ENCODE results near the gene ILDR1. TPM values are rescaled to one million over a fixed set of nuclear protein-coding genes. Genes with fewer than 3 reads are reported as not detected.

The ILDR1 gene
- total RNA-seq, 2 experiments from 2014 or later = 1.1 to 2.5 TPM

DNA sequence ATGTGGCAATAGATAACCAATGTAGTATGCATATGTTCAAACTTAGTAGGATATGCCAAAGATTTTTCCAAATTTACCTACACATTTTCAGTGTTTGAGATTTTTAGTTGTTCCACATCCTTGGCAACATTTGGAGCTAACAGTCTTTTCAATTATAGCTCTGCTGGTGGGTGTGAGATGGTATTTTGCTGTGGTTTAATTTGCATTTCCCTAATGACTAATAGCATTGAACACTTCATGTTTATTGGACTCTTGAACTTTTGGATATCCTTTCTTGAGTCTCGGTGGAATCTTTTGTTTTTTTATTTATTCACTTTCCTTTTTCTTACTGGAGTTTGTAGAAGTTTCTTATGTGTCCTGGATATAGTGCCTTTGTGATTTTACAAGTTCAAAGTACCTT is 11.0 kb upstream of the ILDR1 start:
- Histone ChIP-seq H2AFZ (ENCODE audit: low read length) (no peak overlapping the region), H3K9me3 (ENCODE audit: low read length) (peaks cover 48% of the 10 kb centered on the region), H3K4me1 (ENCODE audit: insufficient read depth, low read length, poor library complexity, severe bottlenecking) (peaks cover 18% of the 10 kb centered on the region), H3K79me2 (ENCODE audit: insufficient read depth, low read depth, low read length) (no peaks in the 10 kb centered on the region), H3K36me3 (ENCODE audit: insufficient read depth, low read length) (peaks cover 42% of the 10 kb centered on the region), H4K20me1 (ENCODE audit: insufficient read depth, low read length) (no peaks in the 10 kb centered on the region), H3K9me2 (ENCODE audit: insufficient read depth, low read length) (no peaks in the 10 kb centered on the region), H3K4me3 (ENCODE audit: low read depth, low read length, poor library complexity, severe bottlenecking) (no peak overlapping the region), H3K27ac (ENCODE audit: low read depth, low read length, poor library complexity, severe bottlenecking) (no peak overlapping the region), H3K4me2 (ENCODE audit: low read length) (no peak overlapping the region)
- CTCF ChIA-PET (ENCODE audit: unreplicated experiment) = no interaction called here
- BruUV-seq (replicated peaks) = no TSS peak
- no peak for DNase-seq (ENCODE audit: low spot score)
- TF ChIP-seq CTCF (conservative IDR thresholded peaks at IDR 0.05; ENCODE audit: low read length) = no peak
- no peak for TF ChIP-seq EZH2phosphoT487 (IDR thresholded peaks at IDR 0.05; ENCODE audit: borderline replicate concordance, low read depth, low read length)
- POLR2A ChIA-PET = interaction anchor here (0.6 to 1.0 kb wide), 4 partner anchors 9 to 42 kb away, joined by 3 read pairs; no protein-coding TSS in a partner anchor
- intact Hi-C loops (cut with micrococcal nuclease; ENCODE audit: unreplicated experiment) = no loop called here

DNA sequence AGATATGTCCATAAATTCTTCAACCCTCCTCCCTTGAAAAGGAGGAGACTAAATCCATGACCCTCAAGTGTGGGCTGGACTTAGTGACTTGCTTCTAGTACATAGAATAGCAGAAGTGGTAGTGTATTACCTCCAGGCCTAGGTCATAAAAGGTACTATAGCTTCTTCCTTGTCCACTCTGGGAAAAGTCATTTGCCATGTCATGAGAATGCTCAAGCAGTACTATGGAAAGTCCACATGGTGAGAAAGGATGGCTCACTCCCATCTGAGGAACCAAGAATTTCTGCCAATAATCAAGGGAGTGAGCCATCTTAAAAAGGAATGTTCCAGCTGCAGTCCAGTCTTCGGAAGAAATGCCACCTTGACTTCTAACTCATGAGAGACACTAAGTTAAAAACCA is 10.5 kb upstream of the ILDR1 start:
- CTCF ChIA-PET (ENCODE audit: unreplicated experiment) = interaction anchor here (0.6 kb wide), 1 partner anchor 122 kb away, joined by 3 read pairs; no protein-coding TSS in a partner anchor

More for the DNA sequence above, 10.5 kb upstream of the ILDR1 start:
- POLR2A ChIA-PET = interaction anchor here (0.6 to 1.0 kb wide), 3 partner anchors 8 to 43 kb away, joined by 3 read pairs; no protein-coding TSS in a partner anchor
- H3K9me3 ChIP-seq (ENCODE audit: low read length) = peaks cover 43% of the 10 kb centered on the region
- no peaks in the 10 kb centered on the region for H3K9me2 ChIP-seq (ENCODE audit: insufficient read depth, low read length)
- no peak overlapping the region for H2AFZ ChIP-seq (ENCODE audit: low read length)
- H3K79me2 ChIP-seq (ENCODE audit: insufficient read depth, low read depth, low read length) = no peaks in the 10 kb centered on the region
- peaks cover 18% of the 10 kb centered on the region for H3K4me1 ChIP-seq (ENCODE audit: insufficient read depth, low read length, poor library complexity, severe bottlenecking)
- H3K27ac ChIP-seq (ENCODE audit: low read depth, low read length, poor library complexity, severe bottlenecking) = no peak overlapping the region
- DNase-seq (ENCODE audit: low spot score) = no peak
- no peaks in the 10 kb centered on the region for H4K20me1 ChIP-seq (ENCODE audit: insufficient read depth, low read length)
- no peak overlapping the region for H3K4me2 ChIP-seq (ENCODE audit: low read length)
- no TSS peak for BruUV-seq (replicated peaks)
- TF ChIP-seq EZH2phosphoT487 (IDR thresholded peaks at IDR 0.05; ENCODE audit: borderline replicate concordance, low read depth, low read length) (no peak), CTCF (conservative IDR thresholded peaks at IDR 0.05; ENCODE audit: low read length) (no peak)
- peaks cover 37% of the 10 kb centered on the region for H3K36me3 ChIP-seq (ENCODE audit: insufficient read depth, low read length)
- intact Hi-C loops (cut with micrococcal nuclease; ENCODE audit: unreplicated experiment) = no loop called here
- H3K4me3 ChIP-seq (ENCODE audit: low read depth, low read length, poor library complexity, severe bottlenecking) = no peak overlapping the region
